ENCODE measurements around the gene KANSL1.

Gene KANSL1

GRCh38 chr17:46166692-46167249 is 26.5 kb downstream of the KANSL1 start:
- Histone ChIP-seq H3K79me2 (ENCODE audit: insufficient read depth, low read length) (peaks cover 99% of the 10 kb centered on the region), H3K9me3 (ENCODE audit: insufficient read depth, low read length) (no peaks in the 10 kb centered on the region), H3K9me2 (replicated peaks; ENCODE audit: insufficient read depth, low read length) (no peaks in the 10 kb centered on the region), H3K27me3 (ENCODE audit: low read length) (no peaks in the 10 kb centered on the region), H3K27ac (ENCODE audit: low read depth, low read length) (no peak overlapping the region), H3K4me2 (ENCODE audit: low read depth, low read length, poor library complexity, severe bottlenecking) (no peak overlapping the region), H2AFZ (ENCODE audit: low read depth, low read length, severe bottlenecking) (no peak overlapping the region), H3K9ac (ENCODE audit: low read length) (no peak overlapping the region), H3K36me3 (ENCODE audit: low read length) (peaks cover 37% of the 10 kb centered on the region), H4K20me1 (ENCODE audit: low read depth, low read length) (peaks cover 46% of the 10 kb centered on the region), H3F3A (ENCODE audit: insufficient read depth) (peaks cover 5% of the 10 kb centered on the region; the same call in 1 of the 2 replicates), H3K4me3 (ENCODE audit: insufficient read depth, low read length, poor library complexity, severe bottlenecking) (no peak overlapping the region)
- TF ChIP-seq CTCF (IDR thresholded peaks at IDR 0.05; ENCODE audit: insufficient read depth, low read length, poor library complexity, severe bottlenecking) (no peak), EZH2phosphoT487 (conservative IDR thresholded peaks at IDR 0.05; ENCODE audit: low read length) (no peak)

- no peak for TF ChIP-seq EZH2phosphoT487 (conservative IDR thresholded peaks at IDR 0.05; ENCODE audit: low read length)
- no peak for TF ChIP-seq CTCF (IDR thresholded peaks at IDR 0.05; ENCODE audit: insufficient read depth, low read length, poor library complexity, severe bottlenecking)
- Histone ChIP-seq H4K20me1 (ENCODE audit: low read depth, low read length) (peaks cover 44% of the 10 kb centered on the region), H3K9me3 (ENCODE audit: insufficient read depth, low read length) (no peaks in the 10 kb centered on the region), H3K4me2 (ENCODE audit: low read depth, low read length, poor library complexity, severe bottlenecking) (no peak overlapping the region), H3K79me2 (ENCODE audit: insufficient read depth, low read length) (peaks cover 99% of the 10 kb centered on the region), H3F3A (ENCODE audit: insufficient read depth) (no peaks in the 10 kb centered on the region; the same call in 1 of the 2 replicates), H3K36me3 (ENCODE audit: low read length) (peaks cover 10% of the 10 kb centered on the region; the same call in 1 of the 2 replicates), H3K4me3 (ENCODE audit: insufficient read depth, low read length, poor library complexity, severe bottlenecking) (no peak overlapping the region), H2AFZ (ENCODE audit: low read depth, low read length, severe bottlenecking) (no peak overlapping the region), H3K27me3 (ENCODE audit: low read length) (no peaks in the 10 kb centered on the region), H3K27ac (ENCODE audit: low read depth, low read length) (no peak overlapping the region), H3K9me2 (replicated peaks; ENCODE audit: insufficient read depth, low read length) (no peaks in the 10 kb centered on the region), H3K9ac (ENCODE audit: low read length) (no peak overlapping the region)
Measured at GRCh38 chr17:46163929-46164594, 29.2 kb downstream of the KANSL1 start.

GRCh38 chr17:46163316-46163715 is 29.9 kb downstream of the KANSL1 start:
- Histone ChIP-seq H3K4me2 (ENCODE audit: low read depth, low read length, poor library complexity, severe bottlenecking) (no peak overlapping the region), H3K79me2 (ENCODE audit: insufficient read depth, low read length) (peaks cover 99% of the 10 kb centered on the region), H3K27me3 (ENCODE audit: low read length) (no peaks in the 10 kb centered on the region), H2AFZ (ENCODE audit: low read depth, low read length, severe bottlenecking) (no peak overlapping the region), H3K27ac (ENCODE audit: low read depth, low read length) (no peak overlapping the region), H3K9me3 (ENCODE audit: insufficient read depth, low read length) (no peaks in the 10 kb centered on the region), H3K9me2 (replicated peaks; ENCODE audit: insufficient read depth, low read length) (no peaks in the 10 kb centered on the region), H3K9ac (ENCODE audit: low read length) (no peak overlapping the region), H3K4me3 (ENCODE audit: insufficient read depth, low read length, poor library complexity, severe bottlenecking) (no peak overlapping the region), H4K20me1 (ENCODE audit: low read depth, low read length) (peaks cover 41% of the 10 kb centered on the region), H3K36me3 (ENCODE audit: low read length) (peaks cover 7% of the 10 kb centered on the region; the same call in 1 of the 2 replicates), H3F3A (ENCODE audit: insufficient read depth) (no peaks in the 10 kb centered on the region; the same call in 1 of the 2 replicates)
- no peak for TF ChIP-seq EZH2phosphoT487 (conservative IDR thresholded peaks at IDR 0.05; ENCODE audit: low read length)
- no peak for TF ChIP-seq CTCF (IDR thresholded peaks at IDR 0.05; ENCODE audit: insufficient read depth, low read length, poor library complexity, severe bottlenecking)

Data from SU-DHL-6 (cell line).